Bone marrow (tissue), 2 donors: ENCODE data around the gene ZC3H13.

Source experiments
- DNase-seq, 2 donors: peaks; one replicate each; lab custom pipeline; 2025; lab: John Stamatoyannopoulos, UW

ZC3H13 gene, protein sequence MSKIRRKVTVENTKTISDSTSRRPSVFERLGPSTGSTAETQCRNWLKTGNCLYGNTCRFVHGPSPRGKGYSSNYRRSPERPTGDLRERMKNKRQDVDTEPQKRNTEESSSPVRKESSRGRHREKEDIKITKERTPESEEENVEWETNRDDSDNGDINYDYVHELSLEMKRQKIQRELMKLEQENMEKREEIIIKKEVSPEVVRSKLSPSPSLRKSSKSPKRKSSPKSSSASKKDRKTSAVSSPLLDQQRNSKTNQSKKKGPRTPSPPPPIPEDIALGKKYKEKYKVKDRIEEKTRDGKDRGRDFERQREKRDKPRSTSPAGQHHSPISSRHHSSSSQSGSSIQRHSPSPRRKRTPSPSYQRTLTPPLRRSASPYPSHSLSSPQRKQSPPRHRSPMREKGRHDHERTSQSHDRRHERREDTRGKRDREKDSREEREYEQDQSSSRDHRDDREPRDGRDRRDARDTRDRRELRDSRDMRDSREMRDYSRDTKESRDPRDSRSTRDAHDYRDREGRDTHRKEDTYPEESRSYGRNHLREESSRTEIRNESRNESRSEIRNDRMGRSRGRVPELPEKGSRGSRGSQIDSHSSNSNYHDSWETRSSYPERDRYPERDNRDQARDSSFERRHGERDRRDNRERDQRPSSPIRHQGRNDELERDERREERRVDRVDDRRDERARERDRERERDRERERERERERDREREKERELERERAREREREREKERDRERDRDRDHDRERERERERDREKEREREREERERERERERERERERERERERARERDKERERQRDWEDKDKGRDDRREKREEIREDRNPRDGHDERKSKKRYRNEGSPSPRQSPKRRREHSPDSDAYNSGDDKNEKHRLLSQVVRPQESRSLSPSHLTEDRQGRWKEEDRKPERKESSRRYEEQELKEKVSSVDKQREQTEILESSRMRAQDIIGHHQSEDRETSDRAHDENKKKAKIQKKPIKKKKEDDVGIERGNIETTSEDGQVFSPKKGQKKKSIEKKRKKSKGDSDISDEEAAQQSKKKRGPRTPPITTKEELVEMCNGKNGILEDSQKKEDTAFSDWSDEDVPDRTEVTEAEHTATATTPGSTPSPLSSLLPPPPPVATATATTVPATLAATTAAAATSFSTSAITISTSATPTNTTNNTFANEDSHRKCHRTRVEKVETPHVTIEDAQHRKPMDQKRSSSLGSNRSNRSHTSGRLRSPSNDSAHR (N-terminal part only)

DNA sequence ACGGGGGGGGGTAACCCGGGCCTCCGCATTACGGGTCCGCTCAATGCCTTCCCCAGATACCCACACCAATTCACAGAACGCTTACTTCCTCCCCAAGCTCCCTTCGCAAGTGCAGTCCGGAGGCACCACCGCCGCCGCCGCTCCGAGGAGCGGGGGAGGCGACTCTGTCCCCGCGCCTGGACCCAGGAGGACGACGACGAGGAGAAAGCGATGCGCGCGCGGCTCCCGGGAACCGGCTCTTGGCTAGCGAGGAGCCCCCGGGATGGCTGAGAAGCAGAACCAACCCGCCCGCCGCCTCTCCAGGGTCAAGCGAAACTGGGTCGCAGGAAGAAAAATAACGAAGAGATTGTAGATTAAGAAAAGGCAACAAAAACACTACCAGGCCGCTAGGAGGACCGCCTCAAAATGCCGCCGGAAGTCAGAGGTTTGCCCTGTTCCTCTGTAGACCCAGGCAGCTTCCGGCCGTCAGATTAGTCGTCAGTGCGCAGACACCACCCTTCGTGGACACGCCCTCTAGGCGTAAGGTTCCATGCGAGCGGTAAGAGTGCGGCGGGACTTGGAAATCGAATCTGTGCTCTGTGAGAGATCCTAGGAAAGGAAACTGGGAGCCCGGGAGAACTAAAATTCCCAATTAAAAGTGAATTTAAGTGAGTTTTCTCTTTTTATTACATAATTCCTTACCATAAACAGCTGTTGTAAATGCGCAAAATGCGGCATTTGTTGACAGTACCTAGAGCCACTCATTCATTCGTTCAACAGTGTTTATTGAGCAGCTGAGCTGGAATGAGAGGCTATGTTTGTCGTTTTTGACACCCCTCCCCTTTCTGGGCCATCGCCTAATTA lies at the start of gene ZC3H13:
TSS of gene ZC3H13 (minus strand) at position 428 of the 843 bp plus-strand sequence. CDS start 7,239 bp downstream, outside the sequence.
- DNase-seq: peak; percentile 72 to 93

GRCh38 chr13:46102255-46102605 lies 49.7 kb upstream of the ZC3H13 start:
- no peak for DNase-seq

DNA sequence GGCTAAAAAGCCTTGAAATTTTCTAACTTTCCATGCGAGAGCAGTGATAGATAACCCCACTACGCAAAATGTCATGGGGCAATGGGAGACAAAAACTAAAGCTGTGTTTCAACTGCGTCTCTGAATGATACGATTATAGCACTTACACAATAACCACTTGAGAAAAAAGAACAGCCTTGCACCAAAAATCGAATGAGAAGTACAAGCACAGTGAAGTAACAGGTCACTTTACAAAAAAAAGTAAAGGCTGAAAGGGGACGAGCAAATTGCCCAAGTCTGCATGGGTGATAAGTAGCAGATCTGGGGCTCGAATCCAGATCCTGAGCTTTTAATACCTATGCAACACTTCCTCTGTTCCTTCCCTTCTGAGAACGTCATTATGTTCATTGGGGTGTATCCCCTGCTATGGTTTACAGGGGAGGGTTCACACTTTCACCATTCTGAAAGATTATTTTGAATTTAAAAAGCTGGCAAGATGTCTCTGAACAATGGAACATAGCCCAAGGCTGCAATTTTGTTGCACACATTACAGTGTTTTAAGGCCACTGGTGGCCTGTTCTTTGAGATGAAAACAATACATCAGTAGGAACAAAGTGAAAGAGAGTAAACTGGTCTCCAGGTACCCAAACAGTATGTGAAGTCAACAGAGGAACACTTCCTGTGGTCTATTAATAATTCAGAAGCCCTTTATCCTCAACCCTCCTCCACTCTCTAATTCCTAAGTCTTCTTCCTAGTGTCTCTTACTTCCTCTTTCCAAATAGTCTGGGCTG lies 49.1 kb upstream of the ZC3H13 start:
- DNase-seq: peak in 1 of 2 donors; percentile 60

GRCh38 chr13:46101002-46101401 lies 48.5 kb upstream of the ZC3H13 start:
- DNase-seq: no peak

DNA sequence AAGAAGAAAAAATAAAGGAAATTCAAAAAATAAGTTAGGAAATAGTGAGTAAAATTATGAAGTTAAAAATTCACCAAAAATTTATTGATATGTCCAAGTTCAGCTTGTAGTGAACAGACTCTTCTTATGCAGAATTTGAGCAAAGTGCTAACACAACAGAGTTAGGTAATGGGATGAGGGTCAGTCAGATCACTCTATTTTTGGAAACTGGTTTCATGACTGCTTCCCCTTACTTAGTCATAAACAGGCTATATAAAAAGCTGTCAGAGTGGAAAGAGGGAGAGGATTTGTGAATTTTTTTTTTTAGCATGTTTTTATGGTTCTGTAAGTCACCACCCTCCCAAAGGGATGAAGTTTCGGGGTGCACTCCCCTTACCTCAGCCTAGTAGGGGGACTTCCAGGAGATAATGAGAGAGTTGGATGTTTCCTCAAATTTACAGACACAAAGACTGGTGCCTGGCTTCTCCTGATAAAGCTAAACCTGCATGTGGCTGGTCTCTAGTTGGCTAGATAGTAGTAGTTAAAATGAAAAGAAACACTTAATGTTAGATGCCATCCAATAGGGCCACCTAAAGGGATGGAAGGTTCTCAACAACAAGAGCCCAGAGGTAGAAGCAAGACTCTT lies 47.8 kb upstream of the ZC3H13 start:
- DNase-seq: peak in 1 of 2 donors; percentile 73

GRCh38 chr13:46097663-46098062 lies 45.1 kb upstream of the ZC3H13 start:
- DNase-seq: no peak

- no peak for DNase-seq
Measured at GRCh38 chr13:46097015-46097414, 44.5 kb upstream of the ZC3H13 start.

DNA sequence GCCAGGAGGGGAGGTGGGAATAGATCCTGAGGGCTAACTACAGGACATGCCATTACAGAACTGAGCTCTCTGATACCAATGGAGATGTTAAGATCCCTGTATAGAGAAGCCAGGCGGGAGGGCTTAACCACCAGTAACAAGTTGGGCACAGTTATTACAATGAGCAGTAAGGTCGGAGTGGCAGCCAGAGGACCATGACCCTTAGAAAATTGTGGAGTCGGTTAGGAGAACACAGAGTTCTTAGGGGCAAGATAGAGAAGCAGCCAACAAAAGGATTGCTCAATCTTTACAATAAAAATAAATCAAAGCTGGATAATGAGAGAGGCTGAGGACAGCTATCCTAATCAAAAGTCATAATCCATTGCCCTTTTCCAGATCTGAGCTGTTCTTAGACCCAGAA lies 41.9 kb upstream of the ZC3H13 start:
- DNase-seq: no peak

GRCh38 chr13:46088821-46089562 lies 36.4 kb upstream of the ZC3H13 start:
- DNase-seq: no peak

DNA sequence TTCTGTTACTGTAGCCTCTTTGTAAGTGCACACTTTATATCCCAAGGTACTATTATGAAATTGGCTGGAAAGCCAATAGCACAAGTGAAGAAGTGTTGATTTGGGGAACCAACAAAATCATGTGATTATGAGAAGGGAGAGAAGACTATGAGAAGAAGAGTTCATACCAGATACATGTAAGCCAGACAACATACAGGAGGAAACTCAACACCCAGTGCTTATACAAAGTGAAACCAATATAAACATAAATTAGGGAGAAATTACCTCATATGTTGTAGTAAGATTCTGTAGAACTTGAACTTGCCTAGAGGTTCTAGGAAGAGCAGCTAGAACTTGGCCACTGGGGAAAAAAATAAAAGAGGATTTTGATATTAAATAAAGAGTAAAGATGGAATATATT lies 34.9 kb upstream of the ZC3H13 start:
- no peak for DNase-seq

DNA sequence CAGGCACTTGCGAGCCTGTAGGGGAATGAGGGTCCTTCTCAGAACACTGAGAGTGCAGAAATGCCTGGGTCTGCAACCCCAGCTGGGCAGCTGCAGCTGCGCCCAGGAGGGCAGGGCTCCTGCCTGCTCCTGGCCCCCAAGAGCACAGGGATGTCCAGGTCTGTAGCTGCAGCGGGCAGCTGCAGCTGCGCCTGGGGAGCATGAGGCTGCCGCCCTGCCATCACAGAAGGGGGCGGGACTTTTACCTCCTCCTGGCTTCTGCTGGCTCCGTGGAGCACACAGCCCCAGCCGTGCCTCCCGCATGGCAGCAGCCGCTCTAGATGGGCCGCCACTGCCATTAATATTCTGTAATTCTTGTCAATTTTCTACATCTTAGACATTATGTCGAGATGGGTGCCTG lies 34.4 kb upstream of the ZC3H13 start:
- DNase-seq: no peak

DNA sequence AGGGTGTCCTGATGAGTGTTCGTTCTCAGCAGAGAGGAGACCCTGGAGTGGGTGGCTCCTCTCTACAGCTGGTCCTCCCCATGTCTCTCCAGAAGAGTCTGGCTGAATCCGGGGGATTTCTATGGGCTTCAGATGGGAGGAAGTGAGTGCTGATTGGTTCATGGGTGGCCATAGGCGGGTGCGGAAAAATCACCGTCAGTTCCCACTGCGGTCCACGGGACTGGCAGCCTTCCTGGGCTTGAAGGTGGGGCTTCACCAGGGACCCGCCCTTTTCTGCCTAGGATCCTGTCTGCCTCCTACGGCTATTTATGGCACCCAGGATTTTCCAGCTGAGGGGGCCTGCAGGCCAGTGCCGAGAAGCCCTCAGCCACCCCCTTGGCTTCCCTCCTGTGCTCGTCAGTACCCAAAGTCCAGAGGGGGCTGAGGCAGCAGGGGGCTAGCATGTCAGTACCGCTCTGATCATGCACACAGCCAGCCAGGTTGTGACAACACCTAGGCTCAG lies 33.9 kb upstream of the ZC3H13 start:
- no peak for DNase-seq

DNA sequence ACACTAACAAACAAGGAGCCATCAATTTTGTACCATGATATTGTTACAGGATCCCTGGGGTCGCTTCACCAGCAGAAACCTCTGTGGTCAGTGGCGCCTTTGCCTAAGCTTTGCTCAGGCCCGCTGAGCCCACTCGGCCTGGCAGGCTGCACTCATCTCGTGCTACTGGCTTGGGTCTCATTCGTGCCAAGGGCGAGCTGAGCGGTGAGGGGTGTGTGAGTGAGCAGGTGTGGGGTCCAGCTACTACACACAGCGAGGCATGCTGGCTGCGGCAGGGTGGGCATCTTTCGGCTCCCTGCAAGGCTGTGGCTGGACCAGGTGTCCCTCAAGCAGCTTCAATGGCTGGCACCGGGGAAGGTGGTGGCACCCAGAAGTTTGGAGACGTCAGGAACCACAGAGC lies 33.2 kb upstream of the ZC3H13 start:
- no peak for DNase-seq

DNA sequence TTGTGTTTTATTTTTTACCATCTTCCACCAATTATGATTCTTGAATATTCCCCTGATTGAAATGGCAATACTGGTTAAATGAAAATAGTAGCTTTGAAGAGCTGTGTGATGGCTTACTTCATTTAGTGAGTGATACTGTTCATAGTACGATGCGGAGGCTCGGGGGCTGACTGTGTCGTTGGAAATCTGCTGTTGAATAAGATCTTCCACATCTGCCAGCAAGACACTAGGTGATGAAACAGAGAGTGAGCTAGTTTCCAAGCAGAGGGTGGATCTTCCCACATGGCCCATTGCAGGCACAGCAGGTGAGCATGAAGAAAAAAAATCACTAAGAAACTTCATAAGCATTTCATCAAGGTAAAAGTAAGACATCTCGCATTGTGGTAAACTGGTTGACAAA lies 29.8 kb upstream of the ZC3H13 start:
- no peak for DNase-seq

GRCh38 chr13:46079770-46080169 lies 27.2 kb upstream of the ZC3H13 start:
- DNase-seq: no peak

DNA sequence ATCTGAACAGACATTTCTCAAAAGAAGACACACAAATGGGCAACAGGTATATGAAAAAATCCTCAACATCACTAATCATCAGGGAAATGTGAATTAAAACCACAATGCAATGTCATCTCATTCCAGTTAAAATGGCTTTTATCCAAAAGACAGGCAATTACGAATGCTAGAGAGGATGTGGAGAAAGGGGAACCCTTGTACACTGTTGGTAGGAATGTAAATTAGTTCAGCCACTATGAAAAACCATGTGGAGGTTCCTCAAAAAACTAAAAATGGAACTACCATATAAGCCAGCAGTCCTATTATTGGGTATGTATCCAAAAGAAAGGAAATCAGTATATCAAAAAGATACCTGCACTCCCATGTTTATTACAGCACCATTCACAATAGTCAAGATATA lies 24.7 kb upstream of the ZC3H13 start:
- DNase-seq: peak in 1 of 2 donors; percentile 55

DNA sequence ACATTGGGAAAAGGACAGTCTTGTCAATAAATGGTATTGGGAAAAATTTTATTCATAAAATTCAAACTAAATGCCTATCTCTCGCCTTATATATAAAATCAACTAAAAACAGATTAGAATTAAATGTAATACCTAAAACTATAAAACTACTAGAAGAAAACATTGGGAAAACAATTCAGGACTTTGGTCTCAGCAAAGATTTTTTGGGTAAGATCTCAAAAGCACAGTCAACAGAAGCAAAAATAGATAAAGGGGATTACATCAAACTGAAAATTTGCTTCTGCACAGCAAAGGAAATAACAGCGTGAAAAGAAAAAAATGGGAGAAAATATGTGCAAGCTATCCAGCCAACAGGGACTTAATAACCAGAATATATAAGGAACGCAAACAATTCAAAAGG lies 24.3 kb upstream of the ZC3H13 start:
- no peak for DNase-seq

DNA sequence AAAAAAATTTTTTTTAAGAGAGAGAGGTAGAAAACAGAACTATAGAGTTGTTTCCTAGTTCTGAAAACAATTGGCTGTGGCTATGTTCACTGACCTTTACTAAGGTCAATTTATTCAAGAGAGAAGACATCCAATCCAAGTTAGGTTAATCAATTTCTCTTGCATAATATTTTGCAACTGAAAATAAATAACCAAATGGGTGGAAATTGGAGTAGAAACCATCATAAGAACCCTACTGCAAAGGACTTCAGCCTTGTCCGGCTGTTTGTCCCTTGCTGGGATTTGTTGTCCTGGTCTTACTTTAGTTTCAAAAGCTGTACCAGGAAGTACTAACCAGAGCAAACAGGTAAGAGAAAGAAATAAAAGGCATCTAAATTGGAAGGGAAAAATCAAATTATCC lies 23.3 kb upstream of the ZC3H13 start:
- no peak for DNase-seq

GRCh38 chr13:46071590-46072249 lies 19.2 kb upstream of the ZC3H13 start:
- DNase-seq: peak in 1 of 2 donors; percentile 32
